GM23338 (cell line): Measurements from ENCODE around the gene DNAL4.

Experiments used
- EZH2 ChIP-seq: fragments of 200-600 bp; sonication (generic); IDR thresholded peaks from one replicate; pipeline ENCODE4 v1.8.0; 2017; ENCODE audit warnings: antibody characterized with exemption, mild to moderate bottlenecking, low read depth; ENCODE audit not compliant: unreplicated experiment
- EZH2phosphoT487 ChIP-seq: fragments of 200-600 bp; sonication (generic); IDR thresholded peaks from one replicate; pipeline ENCODE4 v1.8.1; 2018; ENCODE audit warnings: antibody characterized with exemption; ENCODE audit not compliant: unreplicated experiment
- JUNB ChIP-seq: IDR thresholded peaks from one replicate; pipeline ENCODE4 v1.6.1; 2016; ENCODE audit warnings: antibody characterized with exemption; ENCODE audit not compliant: unreplicated experiment
- POLR2AphosphoS5 ChIP-seq: IDR thresholded peaks from 2 replicates; pipeline ENCODE4 v1.6.1; 2016; ENCODE audit warnings: antibody characterized with exemption, low read depth
- TF ChIP-seq, protein P1 (sequence below), 2 experiments: fragments of 200-600 bp in 1 of 2; sonication (generic) in 1 of 2; conservative IDR thresholded peaks; 2 replicates each; pipeline versions ENCODE4 v1.5.1 to v1.6.1; 2016 to 2017; ENCODE audit warnings: antibody characterized with exemption in 2 of 2, low read depth in 2 of 2, mild to moderate bottlenecking in 2 of 2, moderate library complexity in 1 of 2
- TF ChIP-seq, protein P2 (sequence below): IDR thresholded peaks from one replicate; pipeline ENCODE4 v1.6.1; 2018; ENCODE audit warnings: antibody characterized with exemption; ENCODE audit not compliant: unreplicated experiment

DNA sequence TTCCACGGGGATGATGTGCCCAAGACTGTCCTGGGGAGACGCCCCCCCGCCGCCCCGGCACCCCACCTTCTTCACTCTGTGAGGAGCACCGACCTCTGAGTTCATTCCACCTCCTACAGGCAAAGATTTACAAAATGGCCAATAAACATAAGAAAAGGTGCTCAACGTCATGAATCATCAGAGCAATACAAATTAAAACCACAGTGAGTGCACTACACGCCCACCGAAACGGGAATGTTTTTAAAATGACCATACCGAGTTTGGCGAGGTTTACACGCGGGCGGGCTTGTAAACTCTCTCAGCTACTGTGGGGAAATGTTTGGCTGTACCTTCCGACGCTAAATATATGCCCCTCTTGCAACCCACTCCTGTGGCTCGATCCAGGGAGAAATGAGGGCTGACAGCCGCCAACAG is 42.0 kb upstream of the DNAL4 start:
- TF ChIP-seq EZH2 (no peak), JUNB (no peak), POLR2AphosphoS5 (no peak), EZH2phosphoT487 (no peak)
- TF ChIP-seq, protein P1, sequence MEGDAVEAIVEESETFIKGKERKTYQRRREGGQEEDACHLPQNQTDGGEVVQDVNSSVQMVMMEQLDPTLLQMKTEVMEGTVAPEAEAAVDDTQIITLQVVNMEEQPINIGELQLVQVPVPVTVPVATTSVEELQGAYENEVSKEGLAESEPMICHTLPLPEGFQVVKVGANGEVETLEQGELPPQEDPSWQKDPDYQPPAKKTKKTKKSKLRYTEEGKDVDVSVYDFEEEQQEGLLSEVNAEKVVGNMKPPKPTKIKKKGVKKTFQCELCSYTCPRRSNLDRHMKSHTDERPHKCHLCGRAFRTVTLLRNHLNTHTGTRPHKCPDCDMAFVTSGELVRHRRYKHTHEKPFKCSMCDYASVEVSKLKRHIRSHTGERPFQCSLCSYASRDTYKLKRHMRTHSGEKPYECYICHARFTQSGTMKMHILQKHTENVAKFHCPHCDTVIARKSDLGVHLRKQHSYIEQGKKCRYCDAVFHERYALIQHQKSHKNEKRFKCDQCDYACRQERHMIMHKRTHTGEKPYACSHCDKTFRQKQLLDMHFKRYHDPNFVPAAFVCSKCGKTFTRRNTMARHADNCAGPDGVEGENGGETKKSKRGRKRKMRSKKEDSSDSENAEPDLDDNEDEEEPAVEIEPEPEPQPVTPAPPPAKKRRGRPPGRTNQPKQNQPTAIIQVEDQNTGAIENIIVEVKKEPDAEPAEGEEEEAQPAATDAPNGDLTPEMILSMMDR (conservative IDR thresholded peaks at IDR 0.05; ENCODE audit: low read depth in 2 of 2) = no peak
- TF ChIP-seq, protein P2, sequence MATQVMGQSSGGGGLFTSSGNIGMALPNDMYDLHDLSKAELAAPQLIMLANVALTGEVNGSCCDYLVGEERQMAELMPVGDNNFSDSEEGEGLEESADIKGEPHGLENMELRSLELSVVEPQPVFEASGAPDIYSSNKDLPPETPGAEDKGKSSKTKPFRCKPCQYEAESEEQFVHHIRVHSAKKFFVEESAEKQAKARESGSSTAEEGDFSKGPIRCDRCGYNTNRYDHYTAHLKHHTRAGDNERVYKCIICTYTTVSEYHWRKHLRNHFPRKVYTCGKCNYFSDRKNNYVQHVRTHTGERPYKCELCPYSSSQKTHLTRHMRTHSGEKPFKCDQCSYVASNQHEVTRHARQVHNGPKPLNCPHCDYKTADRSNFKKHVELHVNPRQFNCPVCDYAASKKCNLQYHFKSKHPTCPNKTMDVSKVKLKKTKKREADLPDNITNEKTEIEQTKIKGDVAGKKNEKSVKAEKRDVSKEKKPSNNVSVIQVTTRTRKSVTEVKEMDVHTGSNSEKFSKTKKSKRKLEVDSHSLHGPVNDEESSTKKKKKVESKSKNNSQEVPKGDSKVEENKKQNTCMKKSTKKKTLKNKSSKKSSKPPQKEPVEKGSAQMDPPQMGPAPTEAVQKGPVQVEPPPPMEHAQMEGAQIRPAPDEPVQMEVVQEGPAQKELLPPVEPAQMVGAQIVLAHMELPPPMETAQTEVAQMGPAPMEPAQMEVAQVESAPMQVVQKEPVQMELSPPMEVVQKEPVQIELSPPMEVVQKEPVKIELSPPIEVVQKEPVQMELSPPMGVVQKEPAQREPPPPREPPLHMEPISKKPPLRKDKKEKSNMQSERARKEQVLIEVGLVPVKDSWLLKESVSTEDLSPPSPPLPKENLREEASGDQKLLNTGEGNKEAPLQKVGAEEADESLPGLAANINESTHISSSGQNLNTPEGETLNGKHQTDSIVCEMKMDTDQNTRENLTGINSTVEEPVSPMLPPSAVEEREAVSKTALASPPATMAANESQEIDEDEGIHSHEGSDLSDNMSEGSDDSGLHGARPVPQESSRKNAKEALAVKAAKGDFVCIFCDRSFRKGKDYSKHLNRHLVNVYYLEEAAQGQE = no peak
